Fibroblast of upper back skin (primary cell): ENCODE data around the gene DAAM1.
A peak's percentile ranks its signal among the peaks of the same experiment; 100 is the strongest.

Source experiments
- DNase-seq: peaks from one replicate; pipeline ENCODE4 v3.0.0-alpha.2; 2013

The DAAM1 gene

GRCh38 chr14:59377991-59378601 lies 189.6 kb downstream of the DAAM1 start:
- DNase-seq, result peak; percentile 30

- no peak for DNase-seq
These were observed 201.5 kb downstream of the DAAM1 start for GRCh38 chr14:59389936-59390335.

- DNase-seq, result no peak
These were observed 202.9 kb downstream of the DAAM1 start for GRCh38 chr14:59391388-59391787.

GRCh38 chr14:59394268-59394667 lies 205.8 kb downstream of the DAAM1 start:
- DNase-seq, result no peak

- DNase-seq, result no peak
These were observed 207.2 kb downstream of the DAAM1 start for GRCh38 chr14:59395672-59396071.

- DNase-seq, result no peak
These were observed 210.4 kb downstream of the DAAM1 start for GRCh38 chr14:59398841-59399240.

GRCh38 chr14:59406454-59407245 lies 218.2 kb downstream of the DAAM1 start:
- DNase-seq, result peak; percentile 63

GRCh38 chr14:59407246-59408010 lies 219.0 kb downstream of the DAAM1 start:
- DNase-seq, result peak; percentile 94

- no peak for DNase-seq
These were observed 227.6 kb downstream of the DAAM1 start for GRCh38 chr14:59415836-59416602.

- DNase-seq, result no peak
These were observed 228.8 kb downstream of the DAAM1 start for GRCh38 chr14:59417311-59417710.

- no peak for DNase-seq
These were observed 230.8 kb downstream of the DAAM1 start for GRCh38 chr14:59419303-59419702.
